HK-2 (cell line): ENCODE results near the gene NHSL1.

Source experiments
- DNase-seq: peaks from one replicate; pipeline ENCODE4 v3.0.0-alpha.2; 2018; ENCODE audit not compliant: unreplicated experiment

The NHSL1 gene

DNA sequence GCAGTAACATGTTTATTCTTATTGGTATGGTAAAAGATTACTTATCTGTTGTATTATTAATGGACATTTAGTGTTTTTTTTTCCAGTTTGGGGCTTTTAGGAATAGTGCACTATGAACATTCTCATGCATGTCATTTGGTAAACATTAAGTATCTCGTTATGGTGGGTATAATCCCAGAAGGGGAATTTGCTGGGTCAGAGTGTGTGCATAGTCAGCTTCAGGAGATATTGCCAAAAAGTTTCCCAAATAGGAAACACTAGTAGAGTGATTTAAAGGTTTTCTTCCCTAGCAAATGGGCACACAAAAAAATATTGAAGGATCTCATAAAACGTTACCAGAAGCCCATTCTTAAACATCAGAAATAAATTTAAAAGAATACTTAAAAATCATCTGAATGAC lies 25.2 kb upstream of the NHSL1 start:
- no peak for DNase-seq

DNA sequence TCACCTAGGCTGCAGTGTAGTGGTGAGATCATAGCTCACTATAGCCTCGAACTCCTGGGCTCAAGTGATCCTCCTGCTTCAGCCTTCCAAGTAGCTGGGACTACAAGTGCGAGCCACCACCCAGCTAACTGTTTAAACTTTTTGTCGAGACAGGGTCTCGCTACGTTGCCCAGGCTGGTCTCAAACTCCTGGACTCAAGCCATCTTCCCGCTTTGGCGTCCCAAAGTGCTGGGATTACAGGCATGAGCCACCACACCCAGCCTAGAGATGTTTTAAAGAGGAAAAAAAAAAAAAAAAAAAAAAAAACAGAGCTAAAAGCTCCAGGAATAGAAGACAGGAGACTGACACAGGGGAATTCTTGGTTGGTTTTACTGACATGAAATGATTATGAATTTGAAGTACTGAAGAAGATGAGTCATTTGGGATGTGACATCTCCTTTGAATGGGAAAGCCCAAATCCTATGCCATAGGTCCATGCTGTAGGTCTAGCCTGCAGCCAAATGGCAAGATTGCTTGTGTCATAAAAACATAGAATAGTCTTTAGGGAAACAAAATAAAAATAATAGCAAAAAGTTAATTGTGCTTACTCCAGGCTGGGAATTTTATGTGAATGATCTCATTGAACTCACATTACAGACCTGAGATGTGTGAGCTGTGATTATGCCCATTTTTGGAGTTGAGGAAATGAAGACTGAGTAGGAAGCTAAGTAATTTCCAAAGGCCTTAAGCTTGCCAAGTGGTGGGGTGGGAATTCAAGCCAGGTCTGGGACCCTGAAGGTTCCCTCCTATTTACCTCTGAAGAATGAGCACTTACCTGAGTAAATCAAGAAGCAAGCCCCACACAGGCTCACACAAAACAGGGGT lies 24.3 kb upstream of the NHSL1 start:
- DNase-seq = no peak

DNA sequence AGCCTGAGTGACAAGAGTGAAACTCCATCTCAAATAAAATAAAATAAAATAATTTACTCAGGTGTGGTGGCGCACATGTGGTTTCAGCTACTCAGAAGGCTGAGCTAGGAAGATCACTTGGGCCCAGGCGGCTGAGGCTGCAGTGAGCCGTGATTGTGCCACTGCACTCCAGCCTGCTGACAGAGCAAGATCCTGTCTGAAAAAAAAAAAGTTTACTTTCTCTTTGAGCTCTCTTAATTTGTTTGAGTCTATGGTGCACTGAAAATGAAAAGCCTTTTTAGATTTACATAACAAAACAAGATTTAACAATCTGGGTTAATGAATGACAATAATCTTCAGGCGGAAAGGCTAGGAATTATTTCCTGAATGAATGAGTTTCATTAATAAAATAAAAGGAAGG lies 23.3 kb upstream of the NHSL1 start:
- no peak for DNase-seq

DNA sequence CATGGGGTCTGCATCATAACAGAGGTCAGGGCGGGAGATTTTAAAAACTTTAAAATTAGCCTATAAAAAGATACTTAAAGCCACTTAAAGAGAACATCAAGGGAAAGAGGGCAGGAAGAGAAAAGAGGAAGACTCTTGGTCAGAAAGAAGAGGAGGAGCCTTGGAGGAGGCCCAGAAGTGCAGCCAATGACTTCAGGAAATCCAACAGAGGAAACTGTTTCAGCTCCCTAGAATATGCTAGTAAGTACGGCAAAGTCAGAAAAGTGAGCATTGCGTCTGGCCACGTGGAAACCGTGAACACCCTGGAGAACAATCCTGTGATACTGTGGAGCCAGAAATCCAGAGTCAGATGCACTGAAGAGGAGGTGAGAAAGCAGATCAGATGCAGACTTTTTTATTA lies 22.5 kb upstream of the NHSL1 start:
- no peak for DNase-seq

DNA sequence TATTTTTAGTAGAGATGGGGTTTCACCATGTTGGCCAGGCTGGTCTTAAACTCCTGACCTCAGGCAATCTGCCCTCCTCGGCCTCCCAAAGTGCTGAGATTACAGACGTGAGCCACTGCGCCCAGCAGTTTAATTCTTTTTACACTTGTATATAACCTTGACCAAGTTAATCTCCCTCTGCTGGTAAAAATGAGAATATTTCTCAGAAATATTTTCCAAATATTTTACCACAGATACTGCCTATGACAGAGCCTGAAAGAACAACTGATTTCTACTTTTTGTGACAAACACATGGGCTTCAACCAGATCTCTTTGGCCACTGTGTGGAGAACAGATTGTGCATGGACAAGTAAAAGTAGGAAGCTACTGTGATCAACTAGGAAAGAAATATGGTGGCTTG lies 21.2 kb upstream of the NHSL1 start:
- no peak for DNase-seq

DNA sequence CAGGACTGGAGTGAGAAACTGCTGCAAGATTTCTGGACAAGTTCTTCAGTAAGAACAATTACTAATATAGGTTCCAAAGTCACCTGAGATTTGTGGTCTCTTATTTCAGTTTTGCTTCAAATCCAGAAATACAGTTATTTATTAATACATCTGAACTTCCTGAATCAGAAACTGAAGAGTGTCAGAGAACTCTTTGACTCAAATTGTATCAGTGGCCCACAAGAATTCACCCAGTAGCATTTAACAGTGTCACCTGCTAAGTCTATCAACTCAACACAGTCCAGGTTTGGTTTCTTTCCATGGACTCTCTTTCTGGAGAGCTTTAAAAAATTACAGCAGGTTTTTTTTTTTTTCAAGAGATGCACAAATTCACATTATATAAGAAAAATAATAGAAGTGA lies 18.8 kb upstream of the NHSL1 start:
- DNase-seq = no peak

DNA sequence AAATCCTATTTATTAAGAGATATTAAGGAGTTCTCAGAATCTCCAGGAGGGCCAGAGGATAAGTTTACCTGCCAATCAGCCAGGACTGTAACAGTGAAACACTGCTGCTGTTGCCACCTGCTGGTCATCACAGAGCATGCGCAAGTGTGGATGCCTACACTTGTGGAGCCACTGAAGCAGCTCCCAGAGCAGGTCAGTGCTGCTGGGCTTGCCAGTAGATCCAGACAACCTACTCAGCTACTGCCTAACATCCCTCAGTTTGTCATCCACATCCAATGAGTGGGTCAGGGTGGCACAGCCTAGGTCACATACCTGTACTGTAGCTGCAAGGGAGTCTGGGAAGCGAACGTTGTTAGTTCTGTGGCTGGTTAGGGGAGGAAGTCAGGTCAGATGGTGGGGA lies 18.3 kb upstream of the NHSL1 start:
- DNase-seq = peak; percentile 11

DNA sequence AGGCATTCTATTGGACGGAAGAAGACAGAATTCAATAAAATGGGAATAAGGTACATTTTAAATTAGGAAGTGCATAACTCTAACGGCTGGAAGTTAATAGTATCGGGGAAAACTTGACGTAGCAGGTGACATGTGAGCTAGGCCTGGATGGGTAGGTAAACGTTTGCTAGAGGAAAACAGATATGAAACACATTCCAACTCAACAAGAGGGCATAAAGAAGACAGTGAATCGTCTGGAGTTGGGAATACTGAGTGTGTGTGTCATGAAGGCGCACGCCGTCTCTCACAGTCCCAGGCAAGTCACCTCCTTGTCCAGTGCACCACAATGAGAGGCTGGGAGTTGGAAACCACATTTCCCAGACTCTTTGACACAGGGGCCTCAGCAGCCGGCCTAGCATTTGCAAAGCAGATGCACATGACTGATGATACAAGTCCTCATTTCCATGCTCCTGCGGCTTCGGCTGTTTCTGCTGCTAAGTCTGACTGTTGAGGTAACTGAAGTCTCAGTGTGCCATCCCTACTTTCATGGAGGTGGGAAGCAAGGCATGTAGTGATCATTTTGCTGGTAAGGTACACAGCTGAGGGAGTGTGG lies 16.5 kb upstream of the NHSL1 start:
- DNase-seq = no peak

DNA sequence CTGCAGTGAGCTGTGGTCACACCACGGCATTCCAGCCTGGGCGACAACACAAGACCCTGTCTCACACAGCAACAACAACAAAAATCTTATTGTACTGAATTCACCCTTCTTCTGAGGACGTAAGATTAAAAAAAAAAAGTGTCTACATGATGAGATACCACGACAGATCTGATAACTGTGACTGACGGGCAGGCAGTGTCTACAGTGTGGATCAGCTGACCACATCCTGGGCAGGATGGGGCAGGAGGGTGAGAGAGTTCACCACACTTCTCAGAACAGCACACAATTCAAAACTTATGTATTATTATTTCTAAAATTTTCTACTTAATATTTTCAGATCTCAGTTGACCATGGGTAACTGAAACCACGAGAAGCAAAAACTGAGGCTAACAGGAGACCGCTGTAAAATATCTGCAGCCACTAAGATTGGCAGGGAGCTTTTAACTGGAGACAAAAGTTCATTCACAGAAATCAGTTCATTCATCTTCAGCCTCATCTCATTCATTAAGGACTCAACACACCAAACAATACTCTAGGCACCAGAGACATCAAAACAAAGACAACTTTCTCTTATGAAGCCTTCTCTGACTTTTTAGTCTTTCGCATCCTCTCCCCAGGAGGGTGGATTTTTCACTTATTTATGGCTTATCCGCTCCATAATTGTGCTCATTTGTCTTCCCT lies 15.7 kb upstream of the NHSL1 start:
- DNase-seq = no peak

DNA sequence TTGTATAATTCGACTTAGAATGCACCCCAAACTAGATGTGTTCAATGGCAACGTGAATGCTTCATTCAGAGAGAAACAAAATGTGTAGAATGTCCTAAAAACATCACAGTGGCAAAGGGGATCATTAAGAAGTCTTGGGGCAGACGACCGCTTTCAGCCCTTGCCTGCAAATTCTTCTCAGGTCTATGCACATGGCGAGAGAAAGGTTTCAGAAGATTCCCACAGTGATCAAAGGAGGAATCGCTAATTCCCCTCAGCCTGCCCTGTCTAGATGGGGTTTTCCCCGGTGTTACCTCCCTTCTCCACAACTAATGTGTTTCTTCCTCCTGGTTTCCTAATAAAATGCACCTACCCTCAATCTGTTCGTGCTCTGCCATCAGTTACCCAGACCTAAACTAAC lies 13.3 kb upstream of the NHSL1 start:
- DNase-seq = no peak

DNA sequence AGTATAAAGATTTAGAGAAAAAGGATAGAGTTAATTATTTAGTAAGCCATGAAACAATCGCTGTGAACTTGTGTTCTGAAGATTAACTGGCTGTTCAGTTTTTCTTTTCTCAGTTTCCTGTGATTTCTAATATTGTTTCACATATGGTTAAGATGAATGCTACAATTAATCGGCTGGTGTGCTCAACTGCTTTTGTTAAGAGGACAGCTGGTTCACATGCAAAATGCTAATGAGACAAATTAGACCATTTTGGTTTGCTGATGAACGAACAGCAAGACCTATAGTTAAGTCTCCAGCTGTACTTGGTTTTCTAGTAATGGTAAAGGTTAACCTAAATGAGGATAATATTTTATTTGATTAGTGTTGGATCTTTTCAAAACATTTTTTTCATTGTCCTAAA lies 10.8 kb upstream of the NHSL1 start:
- DNase-seq = no peak

DNA sequence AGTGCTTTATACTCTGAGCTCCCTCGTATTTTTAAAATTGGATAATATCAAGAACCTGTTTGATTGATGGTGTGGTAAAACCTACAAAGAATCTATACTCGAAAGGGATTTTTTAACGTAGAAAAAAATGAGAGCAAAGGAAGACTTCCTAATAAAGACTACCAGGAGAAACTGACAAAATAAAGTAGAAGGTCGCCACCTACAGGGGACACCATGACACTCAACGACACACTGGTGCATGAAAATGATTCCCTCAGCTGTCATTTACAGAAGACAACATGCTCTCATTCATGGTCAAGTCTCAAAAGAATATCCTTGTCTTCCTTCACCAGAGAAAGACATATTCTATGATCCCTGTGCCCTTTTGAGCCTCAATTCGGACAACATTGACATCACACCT lies 10.1 kb upstream of the NHSL1 start:
- DNase-seq = peak; percentile 22

DNA sequence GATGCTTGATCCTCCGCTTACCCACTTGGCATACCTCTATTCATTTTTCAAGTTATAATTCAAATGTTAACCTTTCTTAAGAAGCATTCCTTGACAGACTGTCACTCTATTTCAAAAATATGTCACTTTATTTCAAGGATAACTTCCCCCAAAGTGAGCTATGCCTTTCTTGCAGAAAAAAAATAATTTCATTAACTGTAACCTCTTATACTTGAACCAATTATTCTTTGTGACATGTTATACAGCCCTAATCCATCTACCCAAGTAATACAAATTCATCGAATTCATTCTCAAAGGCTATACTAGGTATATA lies 9.3 kb upstream of the NHSL1 start:
- no peak for DNase-seq

DNA sequence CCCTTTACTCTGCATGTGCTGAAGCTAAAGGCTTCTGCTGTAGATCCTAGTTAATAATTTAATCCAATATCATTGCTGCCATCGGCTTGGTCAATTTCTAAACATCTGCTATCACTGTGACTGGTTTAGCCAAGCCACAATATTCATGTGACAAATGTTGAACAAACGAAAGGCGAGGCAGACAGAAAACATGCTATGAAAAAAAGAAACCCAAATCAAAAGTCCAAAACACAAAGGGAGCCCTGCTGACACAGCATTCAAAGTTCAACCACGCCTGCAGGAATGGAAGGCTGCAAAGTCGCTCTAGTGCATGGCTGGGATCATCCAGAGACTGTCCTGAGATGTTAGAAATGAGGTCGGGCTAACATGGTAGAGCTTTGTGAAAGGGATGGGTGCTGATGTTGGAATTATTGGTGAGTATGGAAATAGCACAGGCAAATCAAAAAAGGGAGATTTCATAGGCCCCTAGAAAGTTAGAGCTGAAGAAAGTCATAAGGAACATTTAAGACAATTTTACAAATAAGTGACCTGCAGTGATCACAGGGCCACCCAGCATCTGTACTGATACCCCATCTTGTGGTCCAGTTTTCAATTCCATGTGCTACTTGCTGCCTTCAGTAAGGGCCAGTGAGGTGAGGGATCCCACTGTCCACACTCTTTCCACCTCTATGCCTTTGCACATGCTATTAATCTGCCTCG lies 8.8 kb upstream of the NHSL1 start:
- no peak for DNase-seq

DNA sequence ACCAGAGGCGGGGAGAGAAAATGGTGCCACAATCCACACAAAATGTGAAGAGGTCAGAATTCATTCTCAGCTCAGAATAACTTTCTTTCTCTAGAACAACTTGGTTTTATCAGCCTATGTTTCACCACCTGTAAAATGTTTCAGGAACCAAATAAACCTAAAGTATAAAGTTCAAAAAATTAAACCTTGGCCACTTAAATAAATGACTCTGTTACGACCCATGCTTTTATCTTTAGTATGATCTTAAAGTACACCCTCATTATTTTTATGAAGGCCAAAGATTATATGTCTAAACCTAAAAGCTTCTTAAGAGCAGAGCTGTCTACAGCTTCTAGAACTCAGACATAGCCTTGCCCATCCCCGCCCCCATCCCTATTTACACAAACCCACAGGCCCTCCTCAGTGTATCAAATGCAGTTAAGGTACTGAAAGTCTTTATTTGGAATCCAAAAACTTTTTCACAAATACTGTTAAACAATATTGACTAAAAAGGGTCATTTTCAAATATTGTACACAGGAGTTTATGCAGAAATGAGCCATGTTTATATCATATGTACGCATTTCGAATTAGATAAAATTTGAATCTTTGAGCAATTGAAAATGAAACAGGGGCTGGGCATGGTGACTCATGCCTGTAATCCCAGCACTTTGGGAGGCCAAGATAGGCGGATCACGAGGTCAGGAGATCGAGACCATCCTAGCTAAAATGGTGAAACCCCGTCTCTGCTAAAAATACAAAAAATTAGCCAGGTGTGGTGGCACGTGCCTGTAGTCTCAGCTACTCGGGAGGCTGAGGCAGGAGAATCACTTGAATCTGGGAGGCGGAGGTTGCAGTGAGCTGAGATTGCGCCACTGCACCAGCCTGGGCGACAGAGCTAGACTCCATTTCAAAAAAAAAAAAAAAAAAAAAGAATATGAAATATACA lies 5.7 kb upstream of the NHSL1 start:
- DNase-seq = no peak

DNA sequence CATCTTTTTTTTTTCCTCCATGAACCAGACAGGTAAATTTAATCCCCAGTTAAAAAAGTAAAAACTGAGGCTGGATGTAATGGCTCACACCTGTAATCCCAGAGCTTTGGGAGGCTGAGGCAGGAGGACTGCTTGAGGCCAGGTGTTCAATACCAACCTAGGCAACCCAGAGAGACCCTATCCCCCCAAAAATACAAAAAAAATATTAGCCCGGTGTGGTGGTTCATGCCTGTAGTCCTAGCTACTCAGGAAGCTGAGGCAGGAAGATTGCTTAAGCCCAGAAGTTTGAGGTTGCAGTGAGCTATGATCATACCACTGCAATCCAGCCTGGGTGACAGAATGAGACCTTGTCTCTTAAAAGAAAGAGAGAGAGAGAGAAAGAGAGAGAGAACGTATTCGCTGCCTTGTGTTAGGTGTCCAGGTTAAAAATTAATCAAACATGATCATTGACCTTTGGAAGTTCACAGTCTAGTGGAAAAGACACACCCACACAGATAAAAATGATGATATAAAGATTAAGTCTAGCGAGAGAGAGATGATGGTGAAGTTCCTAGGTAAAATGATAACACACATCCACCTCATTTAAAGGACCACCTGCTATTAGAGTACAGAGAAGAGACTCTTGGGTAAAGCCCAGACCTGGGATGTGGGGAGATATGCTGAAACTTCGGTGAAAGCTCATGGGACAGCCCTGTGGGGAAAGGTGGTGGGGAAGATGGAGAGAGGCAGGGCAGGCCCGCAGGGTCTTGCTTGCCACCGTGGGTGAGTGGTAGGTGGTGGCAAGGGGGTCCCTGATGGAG lies 4.8 kb upstream of the NHSL1 start:
- DNase-seq = no peak

DNA sequence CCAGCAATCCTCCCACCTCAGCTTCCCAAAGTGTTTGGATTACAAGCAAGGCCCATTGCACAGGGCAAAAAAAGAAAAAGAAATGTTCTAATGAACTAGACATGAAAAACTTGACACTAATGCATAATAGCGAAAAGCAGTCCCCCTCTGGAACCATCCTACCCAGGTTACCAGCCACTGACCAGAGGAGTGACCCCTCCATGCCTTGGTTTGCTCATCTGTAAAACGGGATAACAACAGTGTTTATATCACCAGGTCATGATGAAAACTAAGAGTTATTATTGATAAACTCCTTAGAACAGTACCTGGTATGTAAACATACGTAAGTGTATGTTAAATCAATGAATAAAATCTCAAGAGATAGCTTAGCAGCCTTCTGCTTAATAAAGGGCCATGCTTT lies 3.3 kb upstream of the NHSL1 start:
- DNase-seq = no peak

DNA sequence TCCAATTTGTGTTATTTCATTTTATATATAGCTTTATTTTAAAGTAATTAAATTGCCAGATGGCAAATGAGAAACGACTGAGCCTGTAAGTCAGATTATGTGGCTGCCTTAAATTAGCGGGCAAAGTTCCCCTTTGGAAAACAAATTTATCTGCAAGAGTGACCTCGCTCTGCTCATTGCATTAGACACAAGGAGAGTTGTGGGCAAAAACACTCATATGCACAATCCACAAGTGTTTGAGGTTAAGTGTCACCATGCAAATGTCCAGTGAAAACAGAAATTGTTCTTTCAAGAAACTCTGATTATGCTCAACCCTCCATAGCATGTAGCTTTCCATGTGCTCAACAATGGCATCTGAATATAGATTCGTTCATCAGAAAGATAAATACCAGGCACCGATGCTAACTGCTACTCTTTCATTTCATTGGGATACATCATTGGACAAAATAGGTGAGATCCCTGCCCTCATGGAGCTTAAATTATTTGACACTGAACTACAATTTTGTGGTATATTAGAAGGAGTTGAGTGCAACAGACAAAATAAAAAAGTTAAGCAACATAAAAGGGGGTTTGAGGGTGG lies 1.7 kb upstream of the NHSL1 start:
- DNase-seq = no peak

DNA sequence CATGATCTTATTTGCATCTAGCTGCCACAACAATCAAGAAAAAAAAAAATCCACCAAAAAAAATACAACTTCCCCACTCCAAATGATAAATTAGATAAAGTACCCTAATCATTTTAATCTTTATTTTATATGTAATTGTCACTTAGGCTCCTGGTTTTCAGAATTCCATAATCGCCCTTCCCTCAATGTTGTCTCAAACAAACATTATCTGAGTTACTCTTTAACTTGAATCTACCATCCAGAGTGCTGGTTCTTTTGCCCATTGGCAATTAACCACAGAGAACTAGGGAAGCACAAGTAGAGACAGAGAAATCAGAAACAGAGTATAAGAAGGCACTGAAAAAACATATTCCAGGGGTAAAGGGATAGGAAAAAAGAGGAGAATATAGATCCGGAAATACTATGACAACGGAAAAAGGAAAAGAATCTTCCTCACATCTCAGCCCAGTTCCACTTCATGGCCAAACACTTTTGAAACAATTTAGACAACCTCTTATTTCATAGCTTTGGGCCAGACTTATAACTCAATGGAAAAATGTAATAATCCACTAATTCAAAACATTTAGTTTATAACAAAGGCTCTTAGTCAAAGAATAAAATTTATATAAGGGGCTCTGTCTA lies 861 bp upstream of the NHSL1 start:
- DNase-seq = no peak
